Coronary artery (tissue), 2 donors: ENCODE results near the gene CELF2.

Experiments used
- DNase-seq: peaks from one replicate; pipeline ENCODE4 v3.0.0-alpha.2; 2017; ENCODE audit warnings: low spot score
- H3K27ac ChIP-seq, 2 donors: fragments of 200-600 bp; sonication (generic); one replicate each; pipeline ENCODE4 v1.5.1; 2016 to 2019
- H3K4me3 ChIP-seq: fragments of 200-600 bp; sonication (generic); 2 replicates; pipeline ENCODE4 v1.5.1; 2016; ENCODE audit warnings: mild to moderate bottlenecking, moderate library complexity
- TF ChIP-seq, protein P1 (sequence below): fragments of 200-600 bp; sonication (generic); IDR thresholded peaks from one replicate; pipeline ENCODE4 v1.5.1; 2019; ENCODE audit warnings: antibody characterized with exemption

Gene CELF2

DNA sequence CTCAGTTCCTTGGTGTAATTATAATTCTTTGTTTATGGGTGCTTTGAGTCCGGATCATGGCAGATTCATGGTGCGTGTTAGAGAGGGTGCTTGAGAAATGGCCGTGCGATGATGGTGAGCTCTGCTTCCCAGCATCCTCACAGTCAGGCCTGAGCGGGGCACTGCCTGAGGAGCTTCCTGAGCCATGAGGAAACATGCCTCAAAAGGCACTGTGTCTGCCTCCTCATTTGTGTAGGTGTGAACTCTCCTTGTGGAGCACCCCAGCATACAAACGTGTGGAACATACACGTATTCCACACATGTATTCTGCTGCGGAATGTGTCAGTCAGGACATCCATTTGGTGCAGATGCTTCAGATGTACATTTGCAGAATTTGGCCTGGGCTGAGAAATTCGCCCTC, 205.4 kb downstream of the CELF2 start:
- TF ChIP-seq, protein P1, sequence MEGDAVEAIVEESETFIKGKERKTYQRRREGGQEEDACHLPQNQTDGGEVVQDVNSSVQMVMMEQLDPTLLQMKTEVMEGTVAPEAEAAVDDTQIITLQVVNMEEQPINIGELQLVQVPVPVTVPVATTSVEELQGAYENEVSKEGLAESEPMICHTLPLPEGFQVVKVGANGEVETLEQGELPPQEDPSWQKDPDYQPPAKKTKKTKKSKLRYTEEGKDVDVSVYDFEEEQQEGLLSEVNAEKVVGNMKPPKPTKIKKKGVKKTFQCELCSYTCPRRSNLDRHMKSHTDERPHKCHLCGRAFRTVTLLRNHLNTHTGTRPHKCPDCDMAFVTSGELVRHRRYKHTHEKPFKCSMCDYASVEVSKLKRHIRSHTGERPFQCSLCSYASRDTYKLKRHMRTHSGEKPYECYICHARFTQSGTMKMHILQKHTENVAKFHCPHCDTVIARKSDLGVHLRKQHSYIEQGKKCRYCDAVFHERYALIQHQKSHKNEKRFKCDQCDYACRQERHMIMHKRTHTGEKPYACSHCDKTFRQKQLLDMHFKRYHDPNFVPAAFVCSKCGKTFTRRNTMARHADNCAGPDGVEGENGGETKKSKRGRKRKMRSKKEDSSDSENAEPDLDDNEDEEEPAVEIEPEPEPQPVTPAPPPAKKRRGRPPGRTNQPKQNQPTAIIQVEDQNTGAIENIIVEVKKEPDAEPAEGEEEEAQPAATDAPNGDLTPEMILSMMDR = no peak
- no peak overlapping the region for H3K27ac ChIP-seq
- H3K4me3 ChIP-seq = no peak overlapping the region

DNA sequence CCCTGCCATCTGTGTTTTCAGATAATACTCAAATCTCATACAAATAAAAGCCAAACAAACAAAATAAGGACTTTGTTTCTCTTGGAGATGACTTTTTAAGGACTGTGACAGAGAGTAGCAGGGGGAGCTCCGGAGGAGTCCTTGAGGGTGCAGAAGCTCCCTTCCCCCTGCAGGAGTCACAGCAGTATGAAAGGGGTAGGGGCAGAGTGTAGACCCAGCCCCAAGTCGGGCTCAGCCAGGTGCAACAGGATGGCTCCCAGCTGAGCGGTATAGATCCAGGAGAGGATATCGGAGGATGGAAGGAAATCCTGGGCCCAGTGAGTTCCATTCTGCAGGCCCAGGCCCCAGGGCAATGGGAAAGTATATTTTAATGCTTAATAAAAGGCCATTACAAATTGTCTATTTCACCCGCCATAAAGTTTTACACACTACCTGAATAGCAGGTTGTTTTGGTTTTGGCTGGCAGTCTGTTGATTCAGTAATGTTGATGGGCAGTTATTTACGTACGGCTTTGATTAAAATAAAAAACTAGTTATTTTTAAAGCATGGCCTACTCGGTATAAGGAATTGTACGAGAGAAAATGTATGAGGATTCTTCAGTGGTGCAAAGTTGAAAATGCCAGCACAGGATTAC, 206.0 kb downstream of the CELF2 start:
- H3K27ac ChIP-seq = no peak overlapping the region
- no peak for DNase-seq
- TF ChIP-seq, protein P1 = no peak

More for the DNA sequence above, 205.4 kb downstream of the CELF2 start:
- DNase-seq = no peak

DNA sequence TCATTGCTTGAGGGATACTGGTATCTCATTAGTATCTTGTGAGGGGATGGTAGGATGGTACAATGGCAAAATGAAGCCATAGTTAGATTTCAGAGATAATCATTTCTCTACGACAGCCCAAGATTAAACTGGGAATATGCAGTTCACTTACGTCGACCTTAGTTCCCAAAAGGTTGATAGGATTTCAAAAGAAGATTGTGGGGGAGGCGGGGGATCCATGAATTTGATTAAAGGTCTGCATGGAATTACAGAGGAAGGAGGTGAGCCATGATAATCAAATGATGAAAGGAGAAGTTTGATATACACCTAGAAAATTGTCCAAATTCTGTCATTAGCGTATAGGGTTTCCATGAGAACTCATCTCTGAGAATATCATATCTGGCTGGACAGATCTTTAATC, 206.6 kb downstream of the CELF2 start:
- DNase-seq = no peak
- TF ChIP-seq, protein P1 = no peak
- H3K27ac ChIP-seq = no peak overlapping the region
- H3K4me3 ChIP-seq = no peak overlapping the region

More for the DNA sequence above, 206.0 kb downstream of the CELF2 start:
- H3K4me3 ChIP-seq = no peak overlapping the region

- Histone ChIP-seq H3K27ac (no peak overlapping the region), H3K4me3 (no peak overlapping the region)
- TF ChIP-seq, protein P1 = no peak
- no peak for DNase-seq
Measured at GRCh38 chr10:11224792-11225416, 207.2 kb downstream of the CELF2 start.

- no peak for DNase-seq
- Histone ChIP-seq H3K27ac (no peak overlapping the region), H3K4me3 (no peak overlapping the region)
- TF ChIP-seq, protein P1 = no peak
Measured at GRCh38 chr10:11225935-11226334, 208.3 kb downstream of the CELF2 start.

- no peak overlapping the region for H3K4me3 ChIP-seq
- H3K27ac ChIP-seq = no peak overlapping the region
- TF ChIP-seq, protein P1 = no peak
- no peak for DNase-seq
Measured at GRCh38 chr10:11227103-11227502, 209.4 kb downstream of the CELF2 start.

- TF ChIP-seq, protein P1 = no peak
Measured at GRCh38 chr10:11229893-11230292, 212.2 kb downstream of the CELF2 start.

More at GRCh38 chr10:11229893-11230292, 212.2 kb downstream of the CELF2 start:
- Histone ChIP-seq H3K27ac (no peak overlapping the region), H3K4me3 (no peak overlapping the region)
- no peak for DNase-seq
